Neuronal stem cell (in vitro differentiated cells): ENCODE results near the gene MPHOSPH8.
"Not testable (repeated sequence)": the region's sequence is repeated elsewhere in the genome, so short reads cannot be mapped to it uniquely, and the experiment has no call there.

Experiments used
- DNase-seq: peaks from one replicate; pipeline ENCODE4 v3.0.0-alpha.2; 2013; ENCODE audit warnings: low spot score
- H2AFZ ChIP-seq: one replicate; pipeline ENCODE4 v1.6.1; 2013; ENCODE audit warnings: mild to moderate bottlenecking, low read length, inconsistent platforms
- H2AK5ac ChIP-seq: 2 replicates; pipeline ENCODE4 v1.6.1; 2013; ENCODE audit warnings: low read depth, mild to moderate bottlenecking, inconsistent platforms, low read length, moderate library complexity, mixed read lengths
- H2BK120ac ChIP-seq: 2 replicates; pipeline ENCODE4 v1.6.1; 2013; ENCODE audit warnings: low read depth, mild to moderate bottlenecking, inconsistent platforms, low read length, moderate library complexity, mixed read lengths
- H2BK12ac ChIP-seq: one replicate; pipeline ENCODE4 v1.6.1; 2013; ENCODE audit warnings: low read length, inconsistent platforms
- H2BK15ac ChIP-seq: 2 replicates; pipeline ENCODE4 v1.6.1; 2013; ENCODE audit warnings: mild to moderate bottlenecking, low read length, inconsistent platforms, mixed read lengths
- H2BK5ac ChIP-seq: one replicate; pipeline ENCODE4 v1.6.1; 2013; ENCODE audit warnings: inconsistent platforms, mild to moderate bottlenecking, low read length, moderate library complexity
- H3K14ac ChIP-seq: one replicate; pipeline ENCODE4 v1.6.1; 2013; ENCODE audit warnings: low read length, inconsistent platforms
- H3K18ac ChIP-seq: 2 replicates; pipeline ENCODE4 v1.6.1; 2013; ENCODE audit warnings: low read length, inconsistent platforms
- H3K23ac ChIP-seq: 2 replicates; pipeline ENCODE4 v1.6.1; 2013; ENCODE audit warnings: low read depth, mild to moderate bottlenecking, mixed read lengths, low read length, inconsistent platforms; ENCODE audit not compliant: poor library complexity
- H3K27ac ChIP-seq: replicated peaks from 3 replicates; pipeline ENCODE4 v1.5.1; 2013; ENCODE audit warnings: low read length, inconsistent platforms
- H3K27me3 ChIP-seq, 3 experiments: 2 replicates each; pipeline ENCODE4 v1.6.1; 2013; ENCODE audit warnings: low read length in 3 of 3, mild to moderate bottlenecking in 2 of 3, inconsistent platforms in 1 of 3, low read depth in 1 of 3, mixed read lengths in 1 of 3, moderate library complexity in 1 of 3; ENCODE audit not compliant: control insufficient read depth in 3 of 3, insufficient read depth in 3 of 3
- H3K36me3 ChIP-seq, 2 donors: replicated peaks in 1 of 2; 2 replicates each; pipeline ENCODE4 v1.6.1; 2013; ENCODE audit warnings: low read length in 2 of 2; ENCODE audit not compliant: control insufficient read depth in 2 of 2, insufficient read depth in 2 of 2
- H3K4ac ChIP-seq: 2 replicates; pipeline ENCODE4 v1.6.1; 2013; ENCODE audit warnings: inconsistent platforms, mild to moderate bottlenecking, low read length, moderate library complexity
- H3K4me1 ChIP-seq, 2 donors: 1 replicate in 1 of 2; 2 replicates in 1 of 2; pipeline ENCODE4 v1.6.1; 2013; ENCODE audit warnings: low read length in 2 of 2, low read depth in 1 of 2; ENCODE audit not compliant: control insufficient read depth in 2 of 2, insufficient read depth in 1 of 2
- H3K4me2 ChIP-seq: one replicate; pipeline ENCODE4 v1.6.1; 2013; ENCODE audit warnings: mild to moderate bottlenecking, low read length, inconsistent platforms; ENCODE audit not compliant: insufficient read depth, poor library complexity, severe bottlenecking
- H3K4me3 ChIP-seq, 2 donors: 2 replicates each; pipeline ENCODE4 v1.5.1; 2013; ENCODE audit warnings: low read length in 2 of 2, mild to moderate bottlenecking in 2 of 2, inconsistent platforms in 1 of 2, moderate library complexity in 1 of 2
- H3K79me1 ChIP-seq: one replicate; pipeline ENCODE4 v1.6.1; 2013; ENCODE audit warnings: low read depth, mild to moderate bottlenecking, inconsistent platforms, low read length, moderate library complexity
- H3K9ac ChIP-seq: one replicate; pipeline ENCODE4 v1.6.1; 2013; ENCODE audit warnings: mild to moderate bottlenecking, low read depth, low read length, inconsistent platforms; ENCODE audit not compliant: poor library complexity
- H3K9me3 ChIP-seq, 2 donors: replicated peaks in 1 of 2; 2 replicates each; pipeline versions ENCODE3 to v1.6.1; 2013; ENCODE audit warnings: low read length in 2 of 2, mild to moderate bottlenecking in 2 of 2, inconsistent platforms in 1 of 2, low read depth in 1 of 2, mixed read lengths in 1 of 2, moderate library complexity in 1 of 2; ENCODE audit not compliant: control insufficient read depth in 2 of 2, insufficient read depth in 1 of 2
- H4K8ac ChIP-seq: one replicate; pipeline ENCODE4 v1.6.1; 2013; ENCODE audit warnings: low read depth, mild to moderate bottlenecking, inconsistent platforms, low read length, moderate library complexity
- H4K91ac ChIP-seq: one replicate; pipeline ENCODE4 v1.6.1; 2013; ENCODE audit warnings: low read length, low read depth, mild to moderate bottlenecking, inconsistent platforms; ENCODE audit not compliant: poor library complexity
- WGBS, 2 donors: extraction: QIAGEN DNeasy Blood & Tissue Kit; methylation state at CpG; one replicate each; pipeline ENCODE4 v1.1.7; 2013; ENCODE audit warnings: missing lambda C conversion rate in 2 of 2, mixed read lengths in 1 of 2; ENCODE audit not compliant: insufficient read length in 2 of 2, insufficient replicate concordance in 1 of 2; ENCODE audit errors: extremely low coverage in 2 of 2; 5-methylcytosine and 5-hydroxymethylcytosine counted together

MPHOSPH8 gene

DNA sequence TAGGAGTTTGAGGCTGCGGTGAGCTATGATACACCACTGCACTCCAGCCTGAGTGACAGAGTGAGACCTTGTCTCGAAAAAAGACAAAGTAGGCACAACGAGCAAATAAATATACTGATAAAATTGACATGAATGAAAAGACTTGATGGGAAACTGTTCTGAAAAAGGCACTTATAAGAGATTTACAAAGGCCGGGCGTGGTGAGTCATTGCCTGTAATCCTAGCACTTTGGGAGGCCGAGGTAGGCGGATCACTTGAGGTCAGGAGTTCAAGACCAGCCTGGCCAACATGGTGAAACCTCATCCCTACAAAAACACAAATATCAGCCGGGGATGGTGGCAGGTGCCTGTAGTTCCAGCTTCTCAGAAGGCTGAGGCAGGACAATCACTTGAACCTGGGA, 58.0 kb downstream of the MPHOSPH8 start:
- no CpG with 5 or more reads among the region's 8 CpGs for WGBS, 2 donors
- not testable (repeated sequence) for DNase-seq

DNA sequence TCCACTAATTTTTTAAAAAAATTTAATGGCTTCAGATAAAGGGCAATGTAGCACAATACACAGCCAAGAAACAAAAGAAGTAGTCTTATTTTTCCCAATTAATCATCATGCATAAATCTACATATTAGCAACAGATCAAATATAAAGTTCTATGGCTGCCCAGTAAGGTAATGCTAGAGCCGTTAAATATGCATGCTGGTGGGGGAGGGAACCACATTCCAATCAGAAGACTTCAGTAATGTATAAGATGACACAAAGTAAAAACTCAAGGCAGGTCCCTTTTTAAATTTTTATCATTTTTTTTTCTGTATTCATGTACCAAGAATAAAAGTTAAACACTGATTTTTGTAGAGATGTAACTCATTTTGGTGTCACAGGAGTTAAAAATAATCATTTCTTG, 62.0 kb downstream of the MPHOSPH8 start:
- Histone ChIP-seq H4K91ac (no peak overlapping the region), H2AK5ac (no peak overlapping the region), H3K79me1 (no peaks in the 10 kb centered on the region), H3K4ac (no peak overlapping the region), H2BK12ac (no peak overlapping the region), H3K4me3 (no peak overlapping the region), H4K8ac (no peak overlapping the region), H3K9me3 (peaks cover 0 to 4% of the 10 kb centered on the region in 2 donors), H3K9ac (no peak overlapping the region), H2AFZ (no peak overlapping the region), H3K27me3 (no peaks in the 10 kb centered on the region), H3K18ac (no peak overlapping the region), H3K27ac (no peak overlapping the region), H2BK5ac (no peak overlapping the region), H2BK120ac (no peak overlapping the region), H2BK15ac (no peak overlapping the region), H3K4me2 (no peak overlapping the region), H3K14ac (no peak overlapping the region), H3K4me1 (peaks cover 2 to 5% of the 10 kb centered on the region in 2 donors), H3K36me3 (peaks cover 0 to 43% of the 10 kb centered on the region in 2 donors), H3K23ac (no peak overlapping the region)
- WGBS, 2 donors: no CpG with 5 or more reads among the region's 1 CpG
- DNase-seq: no peak

More for the DNA sequence above, 58.0 kb downstream of the MPHOSPH8 start:
- H3K23ac ChIP-seq, H4K91ac ChIP-seq, H2AK5ac ChIP-seq, H2BK120ac ChIP-seq, H3K79me1 ChIP-seq, H4K8ac ChIP-seq, H3K14ac ChIP-seq, H3K9ac ChIP-seq, H2BK12ac ChIP-seq, H2BK5ac ChIP-seq, H3K18ac ChIP-seq, H3K4me1 ChIP-seq, H2BK15ac ChIP-seq, H3K4me3 ChIP-seq, H2AFZ ChIP-seq, H3K27ac ChIP-seq, H3K4me2 ChIP-seq, H3K27me3 ChIP-seq, H3K9me3 ChIP-seq, H3K4ac ChIP-seq: not testable (repeated sequence)
- H3K36me3 ChIP-seq: peaks cover 0 to 59% of the 10 kb centered on the region in 2 donors

DNA sequence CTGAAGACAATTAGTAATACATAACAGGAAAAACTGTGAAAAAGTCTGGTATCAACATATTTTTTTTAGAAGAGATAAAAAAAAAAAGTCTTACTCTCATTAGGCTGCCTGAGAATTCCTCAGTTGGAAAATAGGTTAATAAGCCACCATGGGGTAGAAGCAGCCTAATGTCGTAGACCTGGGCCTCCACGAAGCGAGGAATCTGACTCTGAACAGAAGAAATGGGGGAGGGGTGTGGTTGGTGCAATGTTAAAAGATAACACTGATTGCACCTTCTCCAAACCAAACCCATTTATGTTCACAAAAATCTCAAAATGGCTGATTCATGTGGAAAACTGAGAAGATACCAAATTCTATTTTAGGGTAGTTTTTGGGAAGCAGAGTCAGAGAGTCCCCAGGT, 62.4 kb downstream of the MPHOSPH8 start:
- Histone ChIP-seq H3K4ac (no peak overlapping the region), H2BK5ac (no peak overlapping the region), H3K27me3 (no peaks in the 10 kb centered on the region), H3K18ac (no peak overlapping the region), H3K9me3 (peaks cover 0 to 4% of the 10 kb centered on the region in 2 donors), H2BK12ac (no peak overlapping the region), H3K4me1 (peaks cover 2 to 5% of the 10 kb centered on the region in 2 donors), H3K23ac (no peak overlapping the region), H4K91ac (no peak overlapping the region), H3K27ac (no peak overlapping the region), H3K4me2 (no peak overlapping the region), H3K79me1 (no peaks in the 10 kb centered on the region), H2BK120ac (no peak overlapping the region), H4K8ac (no peak overlapping the region), H2AFZ (no peak overlapping the region), H2BK15ac (no peak overlapping the region), H3K14ac (no peak overlapping the region), H2AK5ac (no peak overlapping the region), H3K36me3 (peaks cover 0 to 39% of the 10 kb centered on the region in 2 donors), H3K9ac (no peak overlapping the region), H3K4me3 (no peak overlapping the region)
- no peak for DNase-seq
- WGBS, 2 donors: no CpG with 5 or more reads among the region's 3 CpGs

DNA sequence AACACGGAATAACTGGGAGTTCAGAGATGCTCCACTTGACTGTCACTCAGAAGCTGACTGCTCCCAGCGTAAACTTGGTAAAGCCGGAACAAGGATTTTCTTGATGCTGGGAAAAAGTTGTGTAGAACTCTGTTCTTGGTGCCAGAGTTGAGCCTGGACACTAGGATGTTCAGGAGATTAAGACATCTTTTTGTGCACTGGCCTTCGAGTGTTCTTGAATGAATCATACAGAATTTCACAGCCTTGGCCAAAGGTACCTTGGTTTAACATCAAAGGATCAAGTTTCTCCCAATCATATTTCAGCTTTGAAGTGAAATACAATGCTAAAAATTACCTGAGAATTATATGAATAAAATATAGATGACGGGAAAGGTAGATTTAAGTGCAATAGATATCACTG, 67.5 kb downstream of the MPHOSPH8 start:
- not testable (repeated sequence) for H3K4me3 ChIP-seq, H3K27ac ChIP-seq, H2BK15ac ChIP-seq, H2BK5ac ChIP-seq, H4K8ac ChIP-seq, H2BK12ac ChIP-seq, H3K14ac ChIP-seq, H3K9ac ChIP-seq, H4K91ac ChIP-seq, H3K23ac ChIP-seq, H3K9me3 ChIP-seq, H3K18ac ChIP-seq, H2AFZ ChIP-seq, DNase-seq, H2BK120ac ChIP-seq, H3K4me1 ChIP-seq, H3K4me2 ChIP-seq, H3K79me1 ChIP-seq, H2AK5ac ChIP-seq, H3K4ac ChIP-seq, H3K27me3 ChIP-seq
- WGBS, 2 donors: no CpG with 5 or more reads among the region's 5 CpGs
- H3K36me3 ChIP-seq: peaks cover 0 to 25% of the 10 kb centered on the region in 2 donors
